HG03196 (cell line): Measurements from ENCODE around the gene TSPAN16.
"Not testable (repeated sequence)": the region's sequence is repeated elsewhere in the genome, so short reads cannot be mapped to it uniquely, and the experiment has no call there.

Experiments
- ATAC-seq: cut with Tn5 transposase; IDR thresholded peaks from one replicate; pipeline ENCODE4 v1.9.1; 2021; ENCODE audit not compliant: unreplicated experiment

TSPAN16 gene

GRCh38 chr19:11342429-11342828, 46.5 kb downstream of the TSPAN16 start:
- ATAC-seq: no peak

GRCh38 chr19:11345122-11345803, 49.3 kb downstream of the TSPAN16 start:
- no peak for ATAC-seq

DNA sequence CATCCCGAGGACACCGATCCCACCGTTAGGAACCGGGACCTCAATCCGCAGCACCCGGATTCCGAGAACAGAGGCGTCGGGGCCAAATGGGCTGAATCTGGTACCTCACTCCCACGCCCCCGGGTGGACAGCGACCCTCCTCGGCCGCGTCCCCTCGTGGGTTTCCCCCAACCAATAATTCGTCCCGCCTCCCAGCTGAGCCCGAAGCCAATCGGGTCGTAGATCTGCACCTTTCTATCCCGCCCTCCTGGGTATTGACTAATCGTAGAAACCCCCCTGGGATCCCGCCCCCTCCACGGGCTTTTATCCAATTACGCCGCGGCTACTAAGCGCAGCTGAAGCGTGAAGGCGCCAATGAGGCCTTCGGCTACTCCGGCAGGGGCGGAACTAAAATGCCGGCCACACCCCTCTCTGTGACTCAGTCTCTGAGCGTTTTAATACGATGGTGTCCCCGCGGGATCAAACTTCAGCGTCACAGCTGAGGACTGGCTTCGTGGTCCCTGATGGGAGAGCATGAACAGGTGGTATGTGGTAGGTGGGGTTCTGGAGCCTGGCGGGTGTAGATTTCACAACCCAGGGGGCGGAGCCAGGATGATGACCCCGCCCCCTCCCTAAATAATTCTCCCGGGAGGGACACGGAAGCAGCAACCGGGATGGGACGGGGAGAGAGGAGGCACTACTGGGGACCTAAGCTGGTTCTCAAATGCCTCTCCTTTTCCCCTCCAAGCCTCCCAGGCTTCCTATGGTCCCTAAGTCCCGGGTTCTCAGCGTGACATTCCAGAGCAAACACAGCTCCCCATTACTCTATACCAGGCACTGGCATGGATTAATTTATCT, 50.4 kb downstream of the TSPAN16 start, which contains the start of the genes CCDC159 and TMEM205:
TSS of gene CCDC159 (plus strand) at position 416 of the 837 bp plus-strand sequence. CDS start at position 504, 88 bp downstream.
TSS of gene TMEM205 (minus strand) at position 165 of the 837 bp plus-strand sequence. CDS start 649 bp downstream, outside the sequence.
- ATAC-seq: peak; percentile 81

DNA sequence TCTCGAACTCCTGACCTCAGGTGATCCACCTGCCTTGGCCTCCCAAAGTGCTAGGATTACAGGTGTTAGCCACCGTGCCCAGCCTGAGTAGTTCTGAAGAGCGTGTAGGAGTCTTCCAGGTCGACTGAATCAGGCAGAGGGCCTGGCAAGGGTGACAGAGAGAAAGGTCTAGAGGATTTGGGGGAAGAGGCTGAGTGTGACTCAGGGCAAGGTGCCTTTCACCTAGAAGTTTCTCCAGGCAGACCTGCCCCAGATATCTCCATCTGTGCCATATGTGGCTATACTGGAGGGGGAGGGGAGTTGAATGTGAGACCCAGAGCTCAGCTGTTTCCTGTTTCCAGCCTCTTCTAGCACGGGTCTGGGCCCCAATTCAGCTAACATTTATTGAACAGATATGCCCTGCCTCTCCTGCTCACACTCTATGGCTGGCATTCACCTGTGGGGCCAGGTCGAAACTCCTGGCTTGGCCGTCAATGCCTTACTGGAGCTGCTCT, 51.6 kb downstream of the TSPAN16 start:
- no peak for ATAC-seq

- no peak for ATAC-seq
These were observed 53.2 kb downstream of the TSPAN16 start for GRCh38 chr19:11349171-11349570.

GRCh38 chr19:11354102-11354501, 58.1 kb downstream of the TSPAN16 start:
- ATAC-seq: not testable (repeated sequence)

- no peak for ATAC-seq
These were observed 59.5 kb downstream of the TSPAN16 start, which contains the start of gene PLPPR2 for GRCh38 chr19:11355160-11356073. TSS of gene PLPPR2 (plus strand) at chr19:11355432. CDS start at chr19:11357674, 2,242 bp downstream.

DNA sequence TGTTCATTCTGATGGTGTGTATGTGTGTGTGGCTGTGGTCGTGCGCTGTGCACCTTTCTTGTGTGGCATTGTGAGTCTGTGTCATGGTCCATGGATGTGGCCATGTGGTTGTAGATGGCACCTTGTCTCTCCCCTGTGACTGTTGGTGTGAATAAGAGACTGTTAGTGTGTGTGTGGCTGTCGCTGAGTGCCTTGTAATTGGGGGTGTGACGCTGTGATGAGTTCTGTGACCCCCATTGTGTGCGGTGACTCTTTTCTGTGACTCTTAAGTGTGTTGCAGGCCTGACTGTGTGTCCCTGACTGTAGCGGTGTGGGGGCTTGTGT, 60.1 kb downstream of the TSPAN16 start:
- ATAC-seq: no peak

DNA sequence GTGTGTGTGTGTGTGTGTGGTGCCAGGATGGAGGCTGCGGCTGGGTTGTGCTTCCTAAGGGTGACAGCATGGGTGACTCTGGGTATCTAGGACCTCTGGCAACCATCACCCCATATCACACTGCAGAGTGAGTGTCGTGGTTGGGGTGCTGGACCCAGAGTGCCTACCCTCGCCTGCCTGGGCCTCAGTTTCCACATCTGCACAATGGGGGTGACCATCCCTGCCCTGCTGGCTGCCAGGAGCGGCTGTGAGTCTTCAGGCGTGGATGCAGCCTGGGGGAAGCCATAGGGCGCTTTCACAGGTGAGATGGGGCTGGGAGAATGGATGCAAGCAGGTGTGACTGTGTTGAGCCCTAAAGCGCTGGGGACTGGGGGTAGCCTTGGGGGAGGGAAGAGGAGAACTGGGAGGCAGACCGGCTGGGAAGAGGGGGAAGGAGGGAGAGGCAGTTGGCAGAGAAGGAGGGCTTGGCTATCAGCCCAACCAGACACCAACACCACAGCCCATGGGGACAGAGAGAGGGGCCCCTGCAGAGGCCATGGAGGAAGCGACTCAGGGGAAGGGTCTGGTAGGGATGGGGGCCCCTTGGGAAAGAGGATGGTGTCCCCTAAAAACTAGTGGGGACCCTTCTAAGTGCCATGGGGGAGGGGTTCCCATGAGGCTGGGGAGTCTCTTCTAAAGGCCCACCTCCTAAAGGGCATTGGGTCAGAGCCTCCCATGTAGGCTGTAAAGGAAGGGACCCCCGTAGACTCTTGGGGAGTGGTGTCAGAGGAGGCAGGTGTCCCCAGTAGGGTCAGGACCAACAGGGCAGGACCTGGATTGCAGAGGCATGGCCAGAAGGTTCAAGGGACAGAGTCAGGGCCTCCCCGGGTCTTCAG, 61.0 kb downstream of the TSPAN16 start:
- no peak for ATAC-seq

DNA sequence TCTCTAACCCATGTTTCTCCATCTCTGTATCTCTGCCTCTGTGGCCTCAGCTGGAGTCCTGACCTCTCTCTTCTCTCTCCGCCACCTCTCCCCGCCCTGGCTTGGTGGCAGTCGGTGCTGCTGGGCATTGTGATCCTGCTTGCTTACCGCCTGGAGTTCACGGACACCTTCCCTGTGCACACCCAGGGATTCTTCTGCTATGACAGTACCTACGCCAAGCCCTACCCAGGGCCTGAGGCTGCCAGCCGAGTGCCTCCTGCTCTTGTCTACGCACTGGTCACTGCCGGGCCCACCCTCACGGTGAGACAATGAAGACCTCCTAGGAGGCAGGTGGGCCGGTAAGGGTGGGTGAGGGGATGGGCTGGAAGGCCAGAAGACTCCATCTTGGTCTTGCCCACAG, 63.5 kb downstream of the TSPAN16 start:
- no peak for ATAC-seq

- ATAC-seq: no peak
These were observed 65.2 kb downstream of the TSPAN16 start for GRCh38 chr19:11361037-11361770.

- no peak for ATAC-seq
These were observed 66.1 kb downstream of the TSPAN16 start for GRCh38 chr19:11361771-11362731.

DNA sequence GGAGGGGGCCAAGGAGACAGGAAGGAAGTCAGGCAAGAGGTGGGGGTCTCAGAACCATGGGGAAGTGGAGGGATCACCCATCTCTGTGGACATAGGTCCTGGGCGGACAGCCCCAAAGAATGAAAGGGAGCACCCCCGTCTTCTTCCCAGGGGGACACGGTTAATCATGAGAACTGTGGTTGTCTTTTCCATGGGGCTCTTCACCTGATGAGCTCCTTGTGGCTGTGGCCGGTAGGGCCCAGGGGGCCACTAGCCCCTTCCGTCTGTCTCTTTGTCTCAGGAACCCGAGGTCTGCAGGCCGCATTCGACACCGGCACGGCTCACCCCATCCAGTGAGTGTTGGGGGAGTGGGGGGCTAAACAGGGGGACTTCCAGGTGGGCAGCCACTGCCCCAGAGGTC, 67.9 kb downstream of the TSPAN16 start:
- no peak for ATAC-seq

DNA sequence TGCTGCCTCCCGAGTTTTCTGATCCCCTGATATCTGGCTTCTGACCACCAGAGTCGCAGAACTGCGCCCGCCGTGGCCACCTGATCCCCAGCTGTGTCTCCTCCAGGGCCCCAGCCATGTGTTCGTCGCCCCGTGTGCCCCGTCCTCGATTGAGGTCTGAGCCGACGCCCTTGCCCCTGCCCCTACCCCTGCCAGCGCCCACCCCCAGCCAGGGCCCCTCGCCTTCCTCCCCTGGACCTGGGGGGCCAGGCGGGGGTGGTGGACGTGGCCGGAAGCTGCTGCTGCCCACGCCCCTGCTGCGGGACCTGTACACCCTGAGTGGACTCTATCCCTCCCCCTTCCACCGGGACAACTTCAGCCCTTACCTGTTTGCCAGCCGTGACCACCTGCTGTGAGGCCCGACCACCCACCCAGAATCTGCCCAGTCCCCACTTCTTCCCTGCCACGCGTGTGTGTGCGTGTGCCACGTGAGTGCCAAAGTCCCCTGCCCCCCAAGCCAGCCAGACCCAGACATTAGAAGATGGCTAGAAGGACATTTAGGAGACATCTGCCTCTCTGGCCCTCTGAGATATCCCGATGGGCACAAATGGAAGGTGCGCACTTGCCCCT, 68.4 kb downstream of the TSPAN16 start:
- no peak for ATAC-seq

- ATAC-seq: no peak
These were observed 69.0 kb downstream of the TSPAN16 start for GRCh38 chr19:11364935-11365334.
